ENCODE measurements around the gene USB1. TPM values are rescaled to one million over a fixed set of nuclear protein-coding genes. Genes with fewer than 3 reads are reported as not detected.

Gene USB1
- total and polyA plus RNA-seq, 4 donors, result 14.7 to 72.7 (median 38.7) TPM

DNA sequence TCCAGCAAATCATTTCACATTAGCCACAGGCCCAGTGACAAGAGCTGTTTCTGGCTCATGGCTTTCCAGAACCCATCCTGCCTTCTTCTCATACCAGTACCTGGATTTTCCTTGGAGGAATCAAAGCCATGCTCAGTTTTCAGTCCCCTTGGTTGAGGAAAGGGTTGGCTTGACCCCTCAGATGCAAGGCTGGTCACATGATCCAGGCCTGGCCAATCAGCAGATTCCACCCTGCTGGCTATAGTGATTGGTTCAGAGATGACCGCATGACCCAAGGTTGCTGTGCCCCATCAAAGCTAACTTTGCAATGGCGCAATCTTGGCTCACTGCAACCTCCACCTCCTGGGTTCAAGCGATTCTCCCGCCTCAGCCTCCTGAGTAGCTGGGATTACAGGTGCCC lies 69.4 kb downstream of the USB1 start:
- Histone ChIP-seq H3K4me3 (no peak overlapping the region), H3K9ac (ENCODE audit: insufficient read depth in 1 of 2, low read length in 2 of 2) (no peak overlapping the region), H3K36me3 (ENCODE audit: control insufficient read depth in 4 of 4, insufficient read depth in 4 of 4, low read length in 4 of 4) (no peaks in the 10 kb centered on the region), H3K27ac (ENCODE audit: low read depth in 1 of 2, low read length in 1 of 2) (no peak overlapping the region), H3K27me3 (ENCODE audit: control insufficient read depth in 3 of 3, insufficient read depth in 3 of 3, low read length in 2 of 3) (no peaks in the 10 kb centered on the region), H3K9me3 (ENCODE audit: control insufficient read depth in 4 of 4, insufficient read depth in 3 of 4, low read length in 3 of 4) (no peaks in the 10 kb centered on the region), H3K4me1 (ENCODE audit: control insufficient read depth in 5 of 5, insufficient read depth in 5 of 5, low read length in 5 of 5) (no peaks in the 10 kb centered on the region)
- WGBS, 2 donors, result 95 to 99% methylated on average over 4 of the region's 4 CpGs
- DNase-seq, result no peak
- no peak for ATAC-seq (ENCODE audit: insufficient read depth, low FRiP score)
- TF ChIP-seq, protein P1, sequence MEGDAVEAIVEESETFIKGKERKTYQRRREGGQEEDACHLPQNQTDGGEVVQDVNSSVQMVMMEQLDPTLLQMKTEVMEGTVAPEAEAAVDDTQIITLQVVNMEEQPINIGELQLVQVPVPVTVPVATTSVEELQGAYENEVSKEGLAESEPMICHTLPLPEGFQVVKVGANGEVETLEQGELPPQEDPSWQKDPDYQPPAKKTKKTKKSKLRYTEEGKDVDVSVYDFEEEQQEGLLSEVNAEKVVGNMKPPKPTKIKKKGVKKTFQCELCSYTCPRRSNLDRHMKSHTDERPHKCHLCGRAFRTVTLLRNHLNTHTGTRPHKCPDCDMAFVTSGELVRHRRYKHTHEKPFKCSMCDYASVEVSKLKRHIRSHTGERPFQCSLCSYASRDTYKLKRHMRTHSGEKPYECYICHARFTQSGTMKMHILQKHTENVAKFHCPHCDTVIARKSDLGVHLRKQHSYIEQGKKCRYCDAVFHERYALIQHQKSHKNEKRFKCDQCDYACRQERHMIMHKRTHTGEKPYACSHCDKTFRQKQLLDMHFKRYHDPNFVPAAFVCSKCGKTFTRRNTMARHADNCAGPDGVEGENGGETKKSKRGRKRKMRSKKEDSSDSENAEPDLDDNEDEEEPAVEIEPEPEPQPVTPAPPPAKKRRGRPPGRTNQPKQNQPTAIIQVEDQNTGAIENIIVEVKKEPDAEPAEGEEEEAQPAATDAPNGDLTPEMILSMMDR (IDR thresholded peaks at IDR 0.05; ENCODE audit: control extremely low read depth, extremely low read depth), result no peak

Other genes with a start within 250 kb of the USB1 start
- 100 to 1,000 TPM in 1 of 2 donors, 10 to 100 TPM in 1; 84.6 to 137 TPM for gene KIFC3, start 198.9 kb upstream of the USB1 start, total RNA-seq
- 10 to 100 TPM; 65.9 to 94.5 TPM for gene KIFC3, start 198.9 kb upstream of the USB1 start, polyA plus RNA-seq
- gene CNGB1, start 30.3 kb upstream of the USB1 start, total RNA-seq, result under 1 TPM; 0.14 to 0.43 TPM
- under 1 TPM; 0.18 to 0.21 TPM for gene CNGB1, start 30.3 kb upstream of the USB1 start, polyA plus RNA-seq
- 10 to 100 TPM in 1 of 2 donors, 1 to 10 TPM in 1; 6.0 to 15.3 TPM for gene ZNF319, start 735 bp upstream of the USB1 start, total RNA-seq
- 10 to 100 TPM in 1 of 2 donors, 1 to 10 TPM in 1; 6.2 to 13.0 TPM for gene ZNF319, start 735 bp upstream of the USB1 start, polyA plus RNA-seq
- gene MMP15, start 24.3 kb downstream of the USB1 start, total RNA-seq, result 10 to 100 TPM; 35.3 to 44.5 TPM
- gene MMP15, start 24.3 kb downstream of the USB1 start, polyA plus RNA-seq, result 10 to 100 TPM; 19.5 to 23.6 TPM
- 10 to 100 TPM; 31.9 to 86.3 TPM for gene CFAP20, start 128.0 kb downstream of the USB1 start, total RNA-seq
- 10 to 100 TPM; 20.6 to 37.5 TPM for gene CFAP20, start 128.0 kb downstream of the USB1 start, polyA plus RNA-seq
- 10 to 100 TPM; 52.6 to 74.7 TPM for gene CSNK2A2, start 196.7 kb downstream of the USB1 start, total RNA-seq
- gene CSNK2A2, start 196.7 kb downstream of the USB1 start, polyA plus RNA-seq, result 10 to 100 TPM; 18.6 to 29.3 TPM